ENCODE results near the gene PRDM4.
"Not testable (repeated sequence)": the region's sequence is repeated elsewhere in the genome, so short reads cannot be mapped to it uniquely, and the experiment has no call there.

PRDM4 gene

DNA sequence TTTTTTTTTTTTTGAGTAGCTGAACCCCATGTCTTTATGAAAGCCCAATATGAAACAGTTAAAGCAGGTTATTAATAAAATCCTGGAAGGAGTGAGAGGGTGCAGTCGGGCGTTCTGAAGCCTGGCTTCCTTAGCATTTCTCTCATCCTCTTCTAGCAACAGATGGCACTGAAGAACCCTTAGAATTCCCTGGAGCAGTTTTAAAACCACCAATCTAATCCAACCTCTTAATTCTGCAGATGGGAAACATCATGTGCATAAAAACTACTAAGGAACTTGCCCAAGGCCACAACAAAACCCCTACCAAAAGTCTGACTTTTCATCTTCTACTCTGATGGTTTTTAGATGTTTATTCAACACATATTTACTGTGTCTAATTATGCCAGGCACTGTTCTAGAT is 25.2 kb downstream of the PRDM4 start:
- H3K4me3 ChIP-seq (ENCODE audit: low read length in 2 of 2): no peak overlapping the region
- no peaks in the 10 kb centered on the region for H3K9me3 ChIP-seq (ENCODE audit: control insufficient read depth in 2 of 2, low read length in 2 of 2)
- no peaks in the 10 kb centered on the region for H3K27me3 ChIP-seq (ENCODE audit: control insufficient read depth in 2 of 2, insufficient read depth in 2 of 2, low read length in 2 of 2)
- no peak overlapping the region for H3K9ac ChIP-seq (ENCODE audit: low read depth in 1 of 2, low read length in 2 of 2)
- H3K4me1 ChIP-seq (ENCODE audit: control insufficient read depth in 2 of 2, insufficient read depth in 2 of 2, low read length in 2 of 2): no peaks in the 10 kb centered on the region
- no peak overlapping the region for H3K27ac ChIP-seq (ENCODE audit: low read depth in 2 of 2, low read length in 2 of 2)
- H3K36me3 ChIP-seq (ENCODE audit: control insufficient read depth in 2 of 2, insufficient read depth in 2 of 2, low read length in 2 of 2): peaks cover 69 to 81% of the 10 kb centered on the region in 2 donors

DNA sequence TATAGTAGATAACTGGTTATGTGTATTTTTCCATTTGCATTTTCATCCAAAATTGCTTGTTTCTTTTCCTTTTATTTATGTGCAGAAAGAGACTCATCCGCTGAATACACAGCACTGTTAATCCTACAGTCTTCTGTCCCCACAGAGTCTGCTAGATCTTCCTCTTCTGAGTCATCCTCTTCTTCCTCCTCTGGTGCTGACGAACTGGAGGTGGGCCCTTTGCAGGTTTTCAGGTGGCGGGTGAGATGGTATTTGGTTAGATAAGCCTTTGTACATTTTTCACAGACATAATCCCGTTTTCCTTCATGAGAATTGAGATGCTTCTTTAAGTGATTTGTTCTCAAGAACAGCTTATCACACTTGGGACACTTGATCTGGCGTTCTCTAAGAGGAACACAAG is 26.8 kb downstream of the PRDM4 start:
- Histone ChIP-seq H3K9ac (ENCODE audit: low read depth in 1 of 2, low read length in 2 of 2) (no peak overlapping the region), H3K27me3 (ENCODE audit: control insufficient read depth in 2 of 2, insufficient read depth in 2 of 2, low read length in 2 of 2) (no peaks in the 10 kb centered on the region), H3K27ac (ENCODE audit: low read depth in 2 of 2, low read length in 2 of 2) (no peak overlapping the region), H3K4me1 (ENCODE audit: control insufficient read depth in 2 of 2, insufficient read depth in 2 of 2, low read length in 2 of 2) (no peaks in the 10 kb centered on the region), H3K9me3 (ENCODE audit: control insufficient read depth in 2 of 2, low read length in 2 of 2) (no peaks in the 10 kb centered on the region), H3K4me3 (ENCODE audit: low read length in 2 of 2) (no peak overlapping the region), H3K36me3 (ENCODE audit: control insufficient read depth in 2 of 2, insufficient read depth in 2 of 2, low read length in 2 of 2) (peaks cover 56 to 67% of the 10 kb centered on the region in 2 donors)

DNA sequence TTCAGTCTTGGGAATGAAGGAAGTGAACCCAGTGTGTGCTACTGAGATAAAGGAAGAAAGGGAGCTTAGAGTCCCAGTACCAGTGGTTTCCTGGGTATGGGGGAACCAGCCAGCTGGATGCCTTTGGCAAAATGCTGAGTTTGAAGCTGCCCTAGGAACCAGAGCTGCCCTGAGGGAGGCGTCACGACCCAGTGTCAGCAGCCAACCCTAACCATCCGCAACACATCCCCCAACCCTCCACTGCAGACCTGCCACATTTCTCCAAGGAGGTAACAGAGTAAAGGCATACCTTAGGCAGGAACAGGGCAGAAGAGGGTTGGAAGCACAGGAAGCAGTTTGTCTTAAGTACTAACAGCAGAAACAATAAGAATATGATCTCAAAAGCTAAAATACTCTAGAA is 28.6 kb downstream of the PRDM4 start:
- Histone ChIP-seq H3K36me3 (ENCODE audit: control insufficient read depth in 2 of 2, insufficient read depth in 2 of 2, low read length in 2 of 2) (peaks cover 40 to 49% of the 10 kb centered on the region in 2 donors), H3K9ac (ENCODE audit: low read depth in 1 of 2, low read length in 2 of 2) (no peak overlapping the region), H3K27ac (ENCODE audit: low read depth in 2 of 2, low read length in 2 of 2) (no peak overlapping the region), H3K4me3 (ENCODE audit: low read length in 2 of 2) (no peak overlapping the region), H3K9me3 (ENCODE audit: control insufficient read depth in 2 of 2, low read length in 2 of 2) (no peaks in the 10 kb centered on the region), H3K4me1 (ENCODE audit: control insufficient read depth in 2 of 2, insufficient read depth in 2 of 2, low read length in 2 of 2) (no peaks in the 10 kb centered on the region), H3K27me3 (ENCODE audit: control insufficient read depth in 2 of 2, insufficient read depth in 2 of 2, low read length in 2 of 2) (no peaks in the 10 kb centered on the region)

DNA sequence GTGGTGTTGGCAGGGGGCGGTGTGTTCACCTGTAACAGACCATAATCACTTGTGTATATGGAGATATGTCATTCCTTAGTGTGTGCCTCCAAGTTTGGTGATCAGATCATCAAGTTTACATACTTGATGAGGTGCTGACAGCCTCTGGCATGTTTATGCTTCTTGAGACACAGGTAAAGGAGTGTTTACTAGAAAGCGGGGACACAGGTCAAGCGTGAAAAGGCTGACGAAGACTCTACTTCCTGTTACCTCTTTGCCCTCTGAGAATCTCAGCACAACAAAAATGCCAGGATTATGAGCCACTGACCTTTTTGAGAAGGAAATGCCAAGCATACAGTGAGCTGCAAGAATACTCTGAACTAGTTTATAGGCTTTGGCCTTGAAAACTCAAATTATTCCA is 29.6 kb downstream of the PRDM4 start:
- no peak overlapping the region for H3K9ac ChIP-seq (ENCODE audit: low read depth in 1 of 2, low read length in 2 of 2)
- H3K4me1 ChIP-seq (ENCODE audit: control insufficient read depth in 2 of 2, insufficient read depth in 2 of 2, low read length in 2 of 2): no peaks in the 10 kb centered on the region
- no peak overlapping the region for H3K4me3 ChIP-seq (ENCODE audit: low read length in 2 of 2)
- H3K36me3 ChIP-seq (ENCODE audit: control insufficient read depth in 2 of 2, insufficient read depth in 2 of 2, low read length in 2 of 2): peaks cover 32 to 39% of the 10 kb centered on the region in 2 donors
- no peak overlapping the region for H3K27ac ChIP-seq (ENCODE audit: low read depth in 2 of 2, low read length in 2 of 2)
- no peaks in the 10 kb centered on the region for H3K27me3 ChIP-seq (ENCODE audit: control insufficient read depth in 2 of 2, insufficient read depth in 2 of 2, low read length in 2 of 2)
- H3K9me3 ChIP-seq (ENCODE audit: control insufficient read depth in 2 of 2, low read length in 2 of 2): no peaks in the 10 kb centered on the region

DNA sequence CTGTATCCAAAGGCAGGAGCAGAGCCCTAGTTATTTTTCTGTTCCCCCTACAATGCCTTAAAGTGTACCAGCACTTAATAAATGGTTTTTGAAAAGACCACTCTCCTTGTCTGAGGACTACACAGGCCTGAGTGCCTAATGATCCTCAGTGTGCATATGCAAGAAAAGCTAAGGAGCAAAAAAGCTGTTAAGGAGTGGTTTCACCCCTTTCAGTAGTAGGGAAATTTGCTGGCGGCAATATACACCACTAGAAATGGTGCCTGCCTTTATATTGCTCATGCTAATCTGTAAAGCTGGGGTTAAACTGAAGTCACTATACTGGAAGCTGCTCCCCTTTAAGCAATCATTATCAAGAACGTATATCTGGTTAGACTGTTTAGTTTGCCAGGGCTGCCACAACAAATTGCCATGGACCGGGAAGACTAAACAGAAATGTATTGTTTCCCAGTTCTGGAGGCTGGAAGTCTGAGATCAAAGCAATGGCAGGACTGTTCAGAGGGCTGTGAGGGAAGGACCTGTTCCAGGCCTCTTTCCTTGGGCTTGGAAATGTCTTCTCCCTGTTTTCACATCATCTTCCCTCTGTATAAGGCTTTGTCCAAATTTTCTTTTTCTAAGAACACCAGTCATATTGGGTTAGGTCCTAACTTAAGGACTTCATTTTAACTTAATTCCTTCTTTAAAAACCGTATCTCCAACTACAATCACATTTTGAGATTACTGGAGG is 30.2 kb downstream of the PRDM4 start:
- Histone ChIP-seq H3K4me1 (ENCODE audit: control insufficient read depth in 2 of 2, insufficient read depth in 2 of 2, low read length in 2 of 2) (no peaks in the 10 kb centered on the region), H3K27me3 (ENCODE audit: control insufficient read depth in 2 of 2, insufficient read depth in 2 of 2, low read length in 2 of 2) (no peaks in the 10 kb centered on the region), H3K36me3 (ENCODE audit: control insufficient read depth in 2 of 2, insufficient read depth in 2 of 2, low read length in 2 of 2) (peaks cover 28 to 33% of the 10 kb centered on the region in 2 donors), H3K27ac (ENCODE audit: low read depth in 2 of 2, low read length in 2 of 2) (no peak overlapping the region), H3K9ac (ENCODE audit: low read depth in 1 of 2, low read length in 2 of 2) (no peak overlapping the region), H3K4me3 (ENCODE audit: low read length in 2 of 2) (no peak overlapping the region), H3K9me3 (ENCODE audit: control insufficient read depth in 2 of 2, low read length in 2 of 2) (no peaks in the 10 kb centered on the region)

DNA sequence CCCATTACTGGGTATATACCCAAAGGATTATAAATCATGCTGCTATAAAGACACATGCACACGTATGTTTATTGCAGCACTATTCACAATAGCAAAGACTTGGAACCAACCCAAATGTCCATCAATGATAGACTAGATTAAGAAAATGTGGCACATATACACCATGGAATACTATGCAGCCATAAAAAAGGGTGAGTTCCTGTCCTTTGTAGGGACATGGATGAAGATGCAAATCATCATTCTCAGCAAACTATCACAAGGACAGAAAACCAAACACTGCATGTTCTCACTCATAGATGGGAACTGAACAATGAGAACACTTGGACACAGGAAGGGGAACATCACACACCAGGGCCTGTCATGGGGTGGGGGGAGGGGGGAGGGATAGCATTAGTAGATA is 33.2 kb downstream of the PRDM4 start:
- H3K27ac ChIP-seq (ENCODE audit: low read depth in 2 of 2, low read length in 2 of 2); H3K4me1 ChIP-seq (ENCODE audit: control insufficient read depth in 2 of 2, insufficient read depth in 2 of 2, low read length in 2 of 2); H3K4me3 ChIP-seq (ENCODE audit: low read length in 2 of 2); H3K9ac ChIP-seq (ENCODE audit: low read depth in 1 of 2, low read length in 2 of 2); H3K36me3 ChIP-seq (ENCODE audit: control insufficient read depth in 2 of 2, insufficient read depth in 2 of 2, low read length in 2 of 2); H3K27me3 ChIP-seq (ENCODE audit: control insufficient read depth in 2 of 2, insufficient read depth in 2 of 2, low read length in 2 of 2); H3K9me3 ChIP-seq (ENCODE audit: control insufficient read depth in 2 of 2, low read length in 2 of 2): not testable (repeated sequence)

DNA sequence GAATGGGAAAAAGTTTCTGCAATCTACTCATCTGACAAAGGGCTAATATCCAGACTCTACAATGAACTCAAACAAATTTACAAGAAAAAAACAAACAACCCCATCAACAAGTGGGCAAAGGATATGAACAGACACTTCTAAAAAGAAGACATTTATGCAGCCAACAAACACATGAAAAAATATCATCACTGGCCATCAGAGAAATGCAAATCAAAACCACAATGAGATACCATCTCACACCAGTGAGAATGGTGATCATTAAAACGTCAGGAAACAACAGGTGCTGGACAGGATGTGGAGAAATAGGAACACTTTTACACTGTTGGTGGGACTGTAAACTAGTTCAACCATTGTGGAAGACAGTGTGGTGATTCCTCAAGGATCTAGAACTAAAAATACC is 33.6 kb downstream of the PRDM4 start:
- not testable (repeated sequence) for H3K27me3 ChIP-seq (ENCODE audit: control insufficient read depth in 2 of 2, insufficient read depth in 2 of 2, low read length in 2 of 2); H3K4me1 ChIP-seq (ENCODE audit: control insufficient read depth in 2 of 2, insufficient read depth in 2 of 2, low read length in 2 of 2); H3K9me3 ChIP-seq (ENCODE audit: control insufficient read depth in 2 of 2, low read length in 2 of 2); H3K27ac ChIP-seq (ENCODE audit: low read depth in 2 of 2, low read length in 2 of 2); H3K36me3 ChIP-seq (ENCODE audit: control insufficient read depth in 2 of 2, insufficient read depth in 2 of 2, low read length in 2 of 2); H3K9ac ChIP-seq (ENCODE audit: low read depth in 1 of 2, low read length in 2 of 2); H3K4me3 ChIP-seq (ENCODE audit: low read length in 2 of 2)

DNA sequence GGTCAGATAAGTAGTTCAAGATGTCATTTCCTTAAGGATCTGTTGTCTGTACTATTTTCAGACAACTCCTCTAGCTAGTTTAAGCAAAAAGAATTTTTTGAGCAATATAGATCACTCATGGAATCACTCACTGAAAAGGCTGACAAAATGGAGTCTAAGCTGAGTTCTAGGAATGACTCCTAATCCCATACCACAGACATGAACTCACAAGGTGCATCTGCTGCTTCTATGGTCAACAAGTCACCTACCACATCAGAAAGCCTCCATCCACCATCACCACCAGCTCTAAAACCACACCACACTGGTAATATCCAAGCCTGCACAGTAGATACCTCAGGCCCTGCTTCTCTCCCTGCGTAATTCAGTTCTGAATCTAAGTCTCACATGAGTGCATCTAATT is 42.3 kb downstream of the PRDM4 start:
- Histone ChIP-seq H3K4me1 (ENCODE audit: control insufficient read depth in 2 of 2, insufficient read depth in 2 of 2, low read length in 2 of 2) (no peaks in the 10 kb centered on the region), H3K4me3 (ENCODE audit: low read length in 2 of 2) (no peak overlapping the region), H3K9ac (ENCODE audit: low read depth in 1 of 2, low read length in 2 of 2) (no peak overlapping the region), H3K27ac (ENCODE audit: low read depth in 2 of 2, low read length in 2 of 2) (no peak overlapping the region), H3K36me3 (ENCODE audit: control insufficient read depth in 2 of 2, insufficient read depth in 2 of 2, low read length in 2 of 2) (peaks cover 0 to 7% of the 10 kb centered on the region in 2 donors), H3K9me3 (ENCODE audit: control insufficient read depth in 2 of 2, low read length in 2 of 2) (no peaks in the 10 kb centered on the region), H3K27me3 (ENCODE audit: control insufficient read depth in 2 of 2, insufficient read depth in 2 of 2, low read length in 2 of 2) (no peaks in the 10 kb centered on the region)

DNA sequence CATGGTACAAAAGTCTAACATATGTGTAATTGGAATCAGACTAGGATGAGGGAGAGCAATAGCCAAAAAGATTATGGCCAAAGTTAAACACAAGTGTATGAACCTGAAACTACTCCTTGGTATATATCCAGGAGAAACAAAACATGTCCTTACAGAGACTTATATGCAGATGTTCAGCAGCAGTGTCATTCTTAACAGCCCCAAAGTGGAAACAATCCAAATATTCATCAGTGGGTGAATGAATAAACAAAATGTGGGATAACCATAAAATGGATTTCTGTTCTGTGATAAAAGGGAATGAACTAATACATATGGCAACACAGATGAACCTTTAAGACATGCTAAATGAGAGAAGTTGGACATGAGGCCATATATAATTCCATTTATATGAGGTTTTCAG is 45.2 kb downstream of the PRDM4 start:
- Histone ChIP-seq H3K27me3 (ENCODE audit: control insufficient read depth in 2 of 2, insufficient read depth in 2 of 2, low read length in 2 of 2) (no peaks in the 10 kb centered on the region), H3K9me3 (ENCODE audit: control insufficient read depth in 2 of 2, low read length in 2 of 2) (no peaks in the 10 kb centered on the region), H3K36me3 (ENCODE audit: control insufficient read depth in 2 of 2, insufficient read depth in 2 of 2, low read length in 2 of 2) (peaks cover 20 to 34% of the 10 kb centered on the region in 2 donors), H3K4me3 (ENCODE audit: low read length in 2 of 2) (no peak overlapping the region), H3K9ac (ENCODE audit: low read depth in 1 of 2, low read length in 2 of 2) (no peak overlapping the region), H3K4me1 (ENCODE audit: control insufficient read depth in 2 of 2, insufficient read depth in 2 of 2, low read length in 2 of 2) (no peaks in the 10 kb centered on the region), H3K27ac (ENCODE audit: low read depth in 2 of 2, low read length in 2 of 2) (no peak overlapping the region)

DNA sequence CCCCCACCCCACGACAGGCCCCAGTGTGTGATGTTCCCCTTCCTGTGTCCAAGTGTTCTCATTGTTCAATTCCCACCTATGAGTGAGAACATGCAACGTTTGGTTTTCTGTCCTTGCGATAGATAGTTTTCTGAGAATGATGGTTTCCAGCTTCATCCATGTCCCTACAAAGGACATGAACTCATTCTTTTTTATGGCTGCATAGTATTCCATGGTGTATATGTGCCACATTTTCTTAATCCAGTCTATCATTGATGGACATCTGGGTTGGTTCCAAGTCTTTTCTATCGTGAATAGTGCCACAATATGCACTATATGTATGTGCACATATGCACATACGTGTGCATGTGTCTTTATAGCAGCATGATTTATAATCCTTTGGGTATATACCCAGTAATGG is 55.4 kb downstream of the PRDM4 start:
- H3K27ac ChIP-seq (ENCODE audit: low read depth in 2 of 2, low read length in 2 of 2); H3K4me1 ChIP-seq (ENCODE audit: control insufficient read depth in 2 of 2, insufficient read depth in 2 of 2, low read length in 2 of 2); H3K27me3 ChIP-seq (ENCODE audit: control insufficient read depth in 2 of 2, insufficient read depth in 2 of 2, low read length in 2 of 2); H3K9ac ChIP-seq (ENCODE audit: low read depth in 1 of 2, low read length in 2 of 2); H3K4me3 ChIP-seq (ENCODE audit: low read length in 2 of 2); H3K9me3 ChIP-seq (ENCODE audit: control insufficient read depth in 2 of 2, low read length in 2 of 2): not testable (repeated sequence)
- peaks cover 64 to 67% of the 10 kb centered on the region in 2 donors for H3K36me3 ChIP-seq (ENCODE audit: control insufficient read depth in 2 of 2, insufficient read depth in 2 of 2, low read length in 2 of 2)

DNA sequence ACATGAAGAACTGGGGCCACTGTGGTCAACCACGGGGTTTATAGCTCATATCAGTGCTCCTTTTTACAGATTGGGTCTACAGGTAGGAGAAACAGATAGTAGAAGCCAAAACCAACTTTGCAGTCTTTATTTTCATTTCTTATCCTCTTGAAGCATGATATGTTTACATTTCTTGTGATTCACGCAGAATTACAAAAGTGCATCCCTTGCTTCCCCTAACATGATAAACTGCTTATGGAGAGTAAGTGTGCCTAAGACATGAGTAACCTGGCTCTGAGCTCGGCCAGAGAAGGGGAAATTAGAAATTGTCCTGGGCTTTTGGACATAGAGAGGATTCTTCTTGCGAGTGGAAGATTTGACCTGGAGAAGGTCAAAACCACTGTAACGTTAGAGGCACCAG is 56.9 kb downstream of the PRDM4 start:
- Histone ChIP-seq H3K4me3 (ENCODE audit: low read length in 2 of 2) (no peak overlapping the region), H3K9ac (ENCODE audit: low read depth in 1 of 2, low read length in 2 of 2) (no peak overlapping the region), H3K27me3 (ENCODE audit: control insufficient read depth in 2 of 2, insufficient read depth in 2 of 2, low read length in 2 of 2) (no peaks in the 10 kb centered on the region), H3K9me3 (ENCODE audit: control insufficient read depth in 2 of 2, low read length in 2 of 2) (no peaks in the 10 kb centered on the region), H3K4me1 (ENCODE audit: control insufficient read depth in 2 of 2, insufficient read depth in 2 of 2, low read length in 2 of 2) (no peaks in the 10 kb centered on the region), H3K27ac (ENCODE audit: low read depth in 2 of 2, low read length in 2 of 2) (no peak overlapping the region), H3K36me3 (ENCODE audit: control insufficient read depth in 2 of 2, insufficient read depth in 2 of 2, low read length in 2 of 2) (peaks cover 64 to 67% of the 10 kb centered on the region in 2 donors)
